SU-DHL-6 (cell line): ENCODE results near the gene ADAM8.

Experiments used
- H2AFZ ChIP-seq: fragments of 200-600 bp; sonication (generic); 2 replicates; pipeline ENCODE4 v1.6.1; 2014; ENCODE audit warnings: low read depth, mild to moderate bottlenecking, moderate library complexity, mixed read lengths, antibody characterized with exemption, low read length; ENCODE audit not compliant: severe bottlenecking
- H3F3A ChIP-seq: fragments of 200-600 bp; shearing (Covaris generic); 2 replicates; pipeline ENCODE4 v1.6.0; 2016; ENCODE audit warnings: antibody characterized with exemption, mild to moderate bottlenecking; ENCODE audit not compliant: insufficient read depth
- H3K27ac ChIP-seq: fragments of 200-600 bp; sonication (generic); 2 replicates; pipeline ENCODE4 v1.5.1; 2016; ENCODE audit warnings: low read depth, mild to moderate bottlenecking, low read length, moderate library complexity, mixed read lengths
- H3K27me3 ChIP-seq: fragments of 200-600 bp; sonication (generic), shearing (Covaris generic); 2 replicates; pipeline ENCODE4 v1.6.0; 2014; ENCODE audit warnings: mild to moderate bottlenecking, low read length
- H3K36me3 ChIP-seq: fragments of 200-600 bp; sonication (generic); 2 replicates; pipeline ENCODE4 v1.6.1; 2014; ENCODE audit warnings: mild to moderate bottlenecking, low read length, mixed read lengths
- H3K4me2 ChIP-seq: fragments of 300-600, 200-600 bp; shearing (Covaris generic), sonication (generic); 2 replicates; pipeline ENCODE4 v1.6.0; 2014; ENCODE audit warnings: low read length, low read depth, mild to moderate bottlenecking; ENCODE audit not compliant: poor library complexity, severe bottlenecking
- H3K4me3 ChIP-seq: fragments of 200-600 bp; sonication (generic); 2 replicates; pipeline ENCODE4 v1.5.1; 2014; ENCODE audit warnings: antibody characterized with exemption, low read length, mild to moderate bottlenecking, mixed read lengths; ENCODE audit not compliant: insufficient read depth, poor library complexity, severe bottlenecking
- H3K79me2 ChIP-seq: fragments of 200-600 bp; sonication (generic); 2 replicates; pipeline ENCODE4 v1.6.1; 2014; ENCODE audit warnings: mild to moderate bottlenecking, low read length, moderate library complexity; ENCODE audit not compliant: insufficient read depth
- H3K9ac ChIP-seq: fragments of 200-600 bp; sonication (generic); 2 replicates; pipeline ENCODE4 v1.7.0; 2014; ENCODE audit warnings: mild to moderate bottlenecking, low read length
- H3K9me2 ChIP-seq: fragments of 200-600 bp; sonication (generic); replicated peaks from 2 replicates; pipeline ENCODE4 v1.6.1; 2014; ENCODE audit warnings: low read length; ENCODE audit not compliant: insufficient read depth
- H3K9me3 ChIP-seq: fragments of 200-600 bp; sonication (generic); 2 replicates; pipeline ENCODE4 v1.6.1; 2014; ENCODE audit warnings: low read length, mixed read lengths; ENCODE audit not compliant: insufficient read depth
- H4K20me1 ChIP-seq: fragments of 200-600 bp; sonication (generic); 2 replicates; pipeline ENCODE4 v1.6.1; 2014; ENCODE audit warnings: low read depth, mild to moderate bottlenecking, antibody characterized with exemption, low read length, moderate library complexity, mixed read lengths
- EZH2phosphoT487 ChIP-seq: fragments of 200-600 bp; sonication (generic), shearing (Covaris generic); conservative IDR thresholded peaks from 2 replicates; pipeline ENCODE4 v1.6.1; 2018; ENCODE audit warnings: mild to moderate bottlenecking, antibody characterized with exemption, low read length, moderate library complexity, mixed read lengths
- TF ChIP-seq, protein P1 (sequence below): fragments of 200-600 bp; sonication (generic); IDR thresholded peaks from one replicate; pipeline ENCODE4 v1.5.1; 2017; ENCODE audit warnings: antibody characterized with exemption, mild to moderate bottlenecking, low read length, moderate library complexity; ENCODE audit not compliant: insufficient read depth, poor library complexity, severe bottlenecking

ADAM8 gene

DNA sequence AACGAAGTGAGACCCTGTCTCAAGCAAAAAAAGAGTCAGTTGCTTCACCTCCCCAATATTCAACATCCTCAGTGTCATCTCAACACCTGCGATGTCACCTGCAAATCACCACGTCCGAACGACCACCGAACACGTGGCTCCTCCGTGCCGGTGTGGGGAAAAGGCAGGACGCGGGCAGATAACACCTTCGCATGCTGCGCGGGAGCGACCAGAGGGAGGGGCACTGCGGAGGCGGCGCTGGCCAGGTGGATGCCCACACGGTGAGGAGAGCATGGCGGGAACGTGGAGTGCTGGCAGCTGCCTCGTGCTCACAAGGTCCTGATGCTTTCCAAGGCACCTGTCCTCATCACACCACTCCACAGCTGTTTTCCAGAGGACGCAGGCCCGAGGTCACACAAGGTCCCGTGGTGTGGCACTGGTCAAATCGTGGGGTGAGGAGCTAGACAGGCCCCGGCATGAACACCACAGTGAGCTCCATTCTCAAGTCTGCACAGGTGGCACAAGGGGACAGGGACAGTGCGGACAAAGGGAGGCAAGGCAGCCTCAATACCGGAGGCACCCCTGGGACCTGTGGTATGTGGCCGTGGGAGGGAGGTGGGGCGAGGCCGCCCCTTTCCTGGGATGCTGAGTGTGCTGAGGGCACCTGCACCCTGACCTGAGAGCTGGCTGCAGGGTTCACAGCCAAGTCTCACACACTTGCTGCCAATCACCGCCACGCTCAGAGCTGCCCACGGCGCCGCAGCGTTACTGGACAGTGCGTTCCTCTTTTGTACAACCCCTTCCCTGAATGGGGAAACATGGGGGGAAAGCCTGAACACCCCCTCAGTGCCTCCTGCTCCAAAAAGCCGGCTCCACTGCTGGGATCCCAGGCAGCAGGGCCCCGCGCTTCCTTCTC lies 19.0 kb upstream of the ADAM8 start:
- H3K79me2 ChIP-seq = no peaks in the 10 kb centered on the region
- H3K4me3 ChIP-seq = no peak overlapping the region
- H2AFZ ChIP-seq = no peak overlapping the region
- H3K27ac ChIP-seq = no peak overlapping the region
- no peaks in the 10 kb centered on the region for H3K9me2 ChIP-seq
- no peak for TF ChIP-seq EZH2phosphoT487
- TF ChIP-seq, protein P1, sequence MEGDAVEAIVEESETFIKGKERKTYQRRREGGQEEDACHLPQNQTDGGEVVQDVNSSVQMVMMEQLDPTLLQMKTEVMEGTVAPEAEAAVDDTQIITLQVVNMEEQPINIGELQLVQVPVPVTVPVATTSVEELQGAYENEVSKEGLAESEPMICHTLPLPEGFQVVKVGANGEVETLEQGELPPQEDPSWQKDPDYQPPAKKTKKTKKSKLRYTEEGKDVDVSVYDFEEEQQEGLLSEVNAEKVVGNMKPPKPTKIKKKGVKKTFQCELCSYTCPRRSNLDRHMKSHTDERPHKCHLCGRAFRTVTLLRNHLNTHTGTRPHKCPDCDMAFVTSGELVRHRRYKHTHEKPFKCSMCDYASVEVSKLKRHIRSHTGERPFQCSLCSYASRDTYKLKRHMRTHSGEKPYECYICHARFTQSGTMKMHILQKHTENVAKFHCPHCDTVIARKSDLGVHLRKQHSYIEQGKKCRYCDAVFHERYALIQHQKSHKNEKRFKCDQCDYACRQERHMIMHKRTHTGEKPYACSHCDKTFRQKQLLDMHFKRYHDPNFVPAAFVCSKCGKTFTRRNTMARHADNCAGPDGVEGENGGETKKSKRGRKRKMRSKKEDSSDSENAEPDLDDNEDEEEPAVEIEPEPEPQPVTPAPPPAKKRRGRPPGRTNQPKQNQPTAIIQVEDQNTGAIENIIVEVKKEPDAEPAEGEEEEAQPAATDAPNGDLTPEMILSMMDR = no peak
- H3K36me3 ChIP-seq = no peaks in the 10 kb centered on the region
- H3K9ac ChIP-seq = no peak overlapping the region
- no peaks in the 10 kb centered on the region for H3K27me3 ChIP-seq
- no peaks in the 10 kb centered on the region for H3F3A ChIP-seq
- no peak overlapping the region for H3K4me2 ChIP-seq
- H3K9me3 ChIP-seq = no peaks in the 10 kb centered on the region
- H4K20me1 ChIP-seq = no peaks in the 10 kb centered on the region

GRCh38 chr10:133294189-133294588 lies 17.5 kb upstream of the ADAM8 start:
- H4K20me1 ChIP-seq = no peaks in the 10 kb centered on the region
- H3F3A ChIP-seq = no peaks in the 10 kb centered on the region
- no peaks in the 10 kb centered on the region for H3K79me2 ChIP-seq
- H2AFZ ChIP-seq = no peak overlapping the region
- no peak overlapping the region for H3K27ac ChIP-seq
- TF ChIP-seq, protein P1 = no peak
- TF ChIP-seq EZH2phosphoT487 = no peak
- no peaks in the 10 kb centered on the region for H3K9me2 ChIP-seq
- H3K9ac ChIP-seq = no peak overlapping the region
- H3K9me3 ChIP-seq = no peaks in the 10 kb centered on the region
- no peak overlapping the region for H3K4me2 ChIP-seq
- H3K27me3 ChIP-seq = no peaks in the 10 kb centered on the region
- H3K4me3 ChIP-seq = no peak overlapping the region
- H3K36me3 ChIP-seq = no peaks in the 10 kb centered on the region

GRCh38 chr10:133293810-133294119 lies 17.1 kb upstream of the ADAM8 start:
- no peaks in the 10 kb centered on the region for H3K9me2 ChIP-seq
- H2AFZ ChIP-seq = no peak overlapping the region
- H3K9ac ChIP-seq = no peak overlapping the region
- no peak overlapping the region for H3K27ac ChIP-seq
- TF ChIP-seq, protein P1 = no peak
- TF ChIP-seq EZH2phosphoT487 = no peak
- no peak overlapping the region for H3K4me2 ChIP-seq
- H3K9me3 ChIP-seq = no peaks in the 10 kb centered on the region
- H3K79me2 ChIP-seq = no peaks in the 10 kb centered on the region
- no peak overlapping the region for H3K4me3 ChIP-seq
- H3F3A ChIP-seq = no peaks in the 10 kb centered on the region
- H4K20me1 ChIP-seq = no peaks in the 10 kb centered on the region
- H3K36me3 ChIP-seq = no peaks in the 10 kb centered on the region
- no peaks in the 10 kb centered on the region for H3K27me3 ChIP-seq
